ENCODE data around the gene AMFR.
"Not testable (repeated sequence)": the region's sequence is repeated elsewhere in the genome, so short reads cannot be mapped to it uniquely, and the experiment has no call there.

AMFR gene

GRCh38 chr16:56423584-56424403 is 1.6 kb downstream of the AMFR start:
- DNase-seq (ENCODE audit: low spot score): peak; percentile 39

GRCh38 chr16:56422896-56423441 is 2.4 kb downstream of the AMFR start:
- DNase-seq (ENCODE audit: low spot score): no peak

- DNase-seq (ENCODE audit: low spot score): no peak
Observed at GRCh38 chr16:56421976-56422669, 3.2 kb downstream of the AMFR start.

GRCh38 chr16:56421313-56421712 is 4.0 kb downstream of the AMFR start:
- no peak for DNase-seq (ENCODE audit: low spot score)

GRCh38 chr16:56420613-56421012 is 4.7 kb downstream of the AMFR start:
- DNase-seq (ENCODE audit: low spot score): no peak

GRCh38 chr16:56419740-56420548 is 5.4 kb downstream of the AMFR start:
- DNase-seq (ENCODE audit: low spot score): no peak

GRCh38 chr16:56417138-56417537 is 8.2 kb downstream of the AMFR start:
- DNase-seq (ENCODE audit: low spot score): no peak

- no peak for DNase-seq (ENCODE audit: low spot score)
Observed at GRCh38 chr16:56415875-56416274, 9.5 kb downstream of the AMFR start.

- no peak for DNase-seq (ENCODE audit: low spot score)
Observed at GRCh38 chr16:56414366-56414765, 11.0 kb downstream of the AMFR start.

- DNase-seq (ENCODE audit: low spot score): no peak
Observed at GRCh38 chr16:56413381-56413780, 12.0 kb downstream of the AMFR start.

GRCh38 chr16:56411624-56412023 is 13.7 kb downstream of the AMFR start:
- DNase-seq (ENCODE audit: low spot score): no peak

GRCh38 chr16:56411123-56411522 is 14.2 kb downstream of the AMFR start:
- no peak for DNase-seq (ENCODE audit: low spot score)

GRCh38 chr16:56409195-56409594 is 16.1 kb downstream of the AMFR start:
- no peak for DNase-seq (ENCODE audit: low spot score)

GRCh38 chr16:56408379-56409098 is 16.8 kb downstream of the AMFR start:
- DNase-seq (ENCODE audit: low spot score): no peak

- no peak for DNase-seq (ENCODE audit: low spot score)
Observed at GRCh38 chr16:56405977-56406672, 19.2 kb downstream of the AMFR start.

GRCh38 chr16:56401482-56401881 is 23.9 kb downstream of the AMFR start:
- DNase-seq (ENCODE audit: low spot score): no peak

- DNase-seq (ENCODE audit: low spot score): no peak
Observed at GRCh38 chr16:56400458-56400857, 24.9 kb downstream of the AMFR start.

GRCh38 chr16:56399486-56399885 is 25.9 kb downstream of the AMFR start:
- no peak for DNase-seq (ENCODE audit: low spot score)

- no peak for DNase-seq (ENCODE audit: low spot score)
Observed at GRCh38 chr16:56399047-56399446, 26.3 kb downstream of the AMFR start.

GRCh38 chr16:56396724-56397123 is 28.6 kb downstream of the AMFR start:
- not testable (repeated sequence) for DNase-seq (ENCODE audit: low spot score)

- no peak for DNase-seq (ENCODE audit: low spot score)
Observed at GRCh38 chr16:56389554-56389953, 35.8 kb downstream of the AMFR start.

Data from hematopoietic multipotent progenitor cell treated with erythropoietin and hydrocortisone succinate and interleukin-3 and kit ligand, for 15 days (in vitro differentiated cells).